Endothelial cell (in vitro differentiated cells): ENCODE data around the gene PRKCA. TPM values are rescaled to one million over a fixed set of nuclear protein-coding genes. Genes with fewer than 3 reads are reported as not detected.

Experiments
- DNase-seq: peaks from one replicate; pipeline ENCODE4 v3.0.0; 2021; ENCODE audit warnings: low spot score
- H3K27ac Mint-ChIP-seq: one replicate; pipeline ENCODE4 v1.8.0; 2021; ENCODE audit warnings: mixed read lengths, inconsistent platforms; ENCODE audit not compliant: unreplicated experiment
- H3K27me3 Mint-ChIP-seq: one replicate; pipeline ENCODE4 v1.8.0; 2021; ENCODE audit warnings: mild to moderate bottlenecking, moderate library complexity, mixed read lengths, inconsistent platforms; ENCODE audit not compliant: unreplicated experiment
- H3K36me3 Mint-ChIP-seq: one replicate; pipeline ENCODE4 v1.8.0; 2021; ENCODE audit warnings: mild to moderate bottlenecking, low read depth, mixed read lengths, inconsistent platforms; ENCODE audit not compliant: unreplicated experiment
- H3K4me1 Mint-ChIP-seq: one replicate; pipeline ENCODE4 v1.8.0; 2021; ENCODE audit warnings: mild to moderate bottlenecking, mixed read lengths, inconsistent platforms; ENCODE audit not compliant: unreplicated experiment
- H3K4me3 Mint-ChIP-seq: one replicate; pipeline ENCODE4 v1.8.0; 2021; ENCODE audit warnings: mild to moderate bottlenecking, mixed read lengths, inconsistent platforms; ENCODE audit not compliant: unreplicated experiment
- H3K9me3 Mint-ChIP-seq: one replicate; pipeline ENCODE4 v1.8.0; 2021; ENCODE audit warnings: mixed read lengths, inconsistent platforms; ENCODE audit not compliant: unreplicated experiment
- total RNA-seq: library from RNA; stranded (reverse); fragmentation: NEBNext Ultra II Directional; extraction: Animal tissue kit (Norgen Biotek cat#: 25700); gene quantifications from one replicate; pipeline ENCODE4 v1.2.1, GENCODE V29; 2021; ENCODE audit not compliant: unreplicated experiment
- TF ChIP-seq, protein P1 (sequence below): fragments of 200-600 bp; sonication (generic); IDR thresholded peaks from one replicate; pipeline ENCODE4 v1.5.0; 2021; ENCODE audit warnings: antibody characterized with exemption; ENCODE audit not compliant: unreplicated experiment

Gene PRKCA
- total RNA-seq, 1 donor from 2014 or later, result 2.1 TPM

DNA sequence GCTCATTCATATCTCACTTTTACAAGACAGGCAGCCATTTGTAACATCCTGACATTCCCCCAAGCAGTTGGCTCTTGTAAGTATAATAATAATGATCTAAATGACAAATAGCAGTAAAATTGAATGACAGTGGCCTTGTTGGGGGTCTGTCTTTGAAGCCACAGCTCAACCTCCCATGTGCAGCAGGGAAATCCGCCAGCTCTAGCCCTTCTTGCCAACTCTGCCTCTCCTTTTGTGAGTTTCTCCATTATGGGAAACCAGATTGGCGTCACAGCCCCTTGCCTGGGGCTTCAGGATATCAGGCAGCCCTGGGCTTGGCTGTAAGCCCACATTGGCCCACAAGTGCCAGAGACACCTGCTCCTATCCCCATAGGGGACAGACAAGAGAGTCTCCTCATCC, 462.1 kb downstream of the PRKCA start:
- Mint-ChIP-seq H3K4me3 (no peak overlapping the region), H3K27me3 (no peaks in the 10 kb centered on the region), H3K27ac (no peak overlapping the region), H3K9me3 (no peaks in the 10 kb centered on the region), H3K36me3 (no peaks in the 10 kb centered on the region), H3K4me1 (no peaks in the 10 kb centered on the region)
- no peak for DNase-seq
- TF ChIP-seq, protein P1, sequence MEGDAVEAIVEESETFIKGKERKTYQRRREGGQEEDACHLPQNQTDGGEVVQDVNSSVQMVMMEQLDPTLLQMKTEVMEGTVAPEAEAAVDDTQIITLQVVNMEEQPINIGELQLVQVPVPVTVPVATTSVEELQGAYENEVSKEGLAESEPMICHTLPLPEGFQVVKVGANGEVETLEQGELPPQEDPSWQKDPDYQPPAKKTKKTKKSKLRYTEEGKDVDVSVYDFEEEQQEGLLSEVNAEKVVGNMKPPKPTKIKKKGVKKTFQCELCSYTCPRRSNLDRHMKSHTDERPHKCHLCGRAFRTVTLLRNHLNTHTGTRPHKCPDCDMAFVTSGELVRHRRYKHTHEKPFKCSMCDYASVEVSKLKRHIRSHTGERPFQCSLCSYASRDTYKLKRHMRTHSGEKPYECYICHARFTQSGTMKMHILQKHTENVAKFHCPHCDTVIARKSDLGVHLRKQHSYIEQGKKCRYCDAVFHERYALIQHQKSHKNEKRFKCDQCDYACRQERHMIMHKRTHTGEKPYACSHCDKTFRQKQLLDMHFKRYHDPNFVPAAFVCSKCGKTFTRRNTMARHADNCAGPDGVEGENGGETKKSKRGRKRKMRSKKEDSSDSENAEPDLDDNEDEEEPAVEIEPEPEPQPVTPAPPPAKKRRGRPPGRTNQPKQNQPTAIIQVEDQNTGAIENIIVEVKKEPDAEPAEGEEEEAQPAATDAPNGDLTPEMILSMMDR, result no peak

GRCh38 chr17:66767154-66767933, 464.9 kb downstream of the PRKCA start:
- DNase-seq, result no peak
- TF ChIP-seq, protein P1, result no peak
- Mint-ChIP-seq H3K27me3 (no peaks in the 10 kb centered on the region), H3K4me1 (no peaks in the 10 kb centered on the region), H3K9me3 (no peaks in the 10 kb centered on the region), H3K4me3 (no peak overlapping the region), H3K36me3 (no peaks in the 10 kb centered on the region), H3K27ac (no peak overlapping the region)

DNA sequence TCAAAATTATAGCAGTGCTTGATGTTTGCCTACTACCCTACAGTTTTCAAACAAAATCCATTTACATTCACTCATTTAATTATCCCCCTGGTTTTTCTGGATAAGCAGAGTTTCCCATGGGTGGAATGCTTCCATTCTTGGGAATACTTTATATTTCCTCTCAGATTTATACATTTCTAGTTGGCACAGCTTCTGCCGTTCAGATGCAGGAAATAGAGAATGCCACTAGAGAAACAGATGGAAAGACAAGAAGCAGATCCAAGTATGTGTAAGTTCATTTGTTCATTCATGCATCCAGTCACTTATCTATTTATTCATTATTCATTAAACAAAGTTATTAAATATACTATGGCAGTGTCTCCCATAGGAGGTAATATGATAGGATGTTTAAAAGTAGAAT, 467.5 kb downstream of the PRKCA start:
- H3K4me3 Mint-ChIP-seq, result no peak overlapping the region
- H3K4me1 Mint-ChIP-seq, result no peaks in the 10 kb centered on the region
- no peaks in the 10 kb centered on the region for H3K27me3 Mint-ChIP-seq
- DNase-seq, result no peak
- H3K36me3 Mint-ChIP-seq, result no peaks in the 10 kb centered on the region
- no peaks in the 10 kb centered on the region for H3K9me3 Mint-ChIP-seq
- no peak overlapping the region for H3K27ac Mint-ChIP-seq
- TF ChIP-seq, protein P1, result no peak

GRCh38 chr17:66772148-66772812, 469.9 kb downstream of the PRKCA start:
- peaks cover 11% of the 10 kb centered on the region for H3K4me1 Mint-ChIP-seq
- no peak overlapping the region for H3K4me3 Mint-ChIP-seq
- no peaks in the 10 kb centered on the region for H3K36me3 Mint-ChIP-seq
- peaks cover 3% of the 10 kb centered on the region for H3K27me3 Mint-ChIP-seq
- no peak for DNase-seq
- TF ChIP-seq, protein P1, result no peak
- H3K9me3 Mint-ChIP-seq, result no peaks in the 10 kb centered on the region
- H3K27ac Mint-ChIP-seq, result no peak overlapping the region

DNA sequence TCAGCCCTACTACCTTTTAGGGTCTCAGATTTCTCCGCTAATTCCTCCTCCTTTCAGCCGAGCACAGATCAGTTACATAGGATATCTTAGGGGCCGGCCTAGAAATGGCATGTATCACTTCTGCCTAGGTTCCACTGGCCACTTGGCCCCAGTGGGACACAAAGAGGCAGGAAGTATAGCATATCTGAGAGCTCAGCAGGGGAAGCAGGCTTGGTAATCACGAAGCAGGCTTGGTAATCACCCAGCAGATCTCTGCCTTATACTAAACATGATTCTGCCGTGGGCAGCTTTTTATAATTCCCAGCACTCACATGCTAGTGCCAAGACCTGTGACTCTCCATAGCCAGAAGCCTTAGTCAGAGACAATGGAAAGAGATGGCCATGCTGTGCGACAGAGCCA, 472.9 kb downstream of the PRKCA start:
- Mint-ChIP-seq H3K4me3 (no peak overlapping the region), H3K4me1 (peaks cover 11% of the 10 kb centered on the region)

More for the DNA sequence above, 472.9 kb downstream of the PRKCA start:
- H3K27me3 Mint-ChIP-seq, result peaks cover 6% of the 10 kb centered on the region
- no peak for DNase-seq
- no peaks in the 10 kb centered on the region for H3K36me3 Mint-ChIP-seq
- H3K27ac Mint-ChIP-seq, result no peak overlapping the region
- TF ChIP-seq, protein P1, result no peak
- H3K9me3 Mint-ChIP-seq, result no peaks in the 10 kb centered on the region
